NCI-H2029 (cell line): ENCODE results near the gene GRXCR1.

Experiments
- DNase-seq: peaks from one replicate; lab custom pipeline; 2025; lab: John Stamatoyannopoulos, UW

Gene GRXCR1

GRCh38 chr4:42892413-42892812 is at the start of gene GRXCR1:
Gene GRXCR1, plus strand, starts transcription at chr4:42892713. Its CDS starts 554 bp downstream, at chr4:42893267.
- no peak for DNase-seq

GRCh38 chr4:42843694-42844093 is 48.8 kb upstream of the GRXCR1 start:
- DNase-seq, result no peak

GRCh38 chr4:42844422-42845070 is 48.0 kb upstream of the GRXCR1 start:
- DNase-seq, result no peak

GRCh38 chr4:42845586-42845985 is 46.9 kb upstream of the GRXCR1 start:
- no peak for DNase-seq

GRCh38 chr4:42855779-42856178 is 36.7 kb upstream of the GRXCR1 start:
- no peak for DNase-seq

- peak; percentile 17 for DNase-seq
These were observed 26.8 kb upstream of the GRXCR1 start for GRCh38 chr4:42865572-42866189.

- DNase-seq, result no peak
These were observed 21.3 kb upstream of the GRXCR1 start for GRCh38 chr4:42871261-42871660.

- no peak for DNase-seq
These were observed 20.7 kb upstream of the GRXCR1 start for GRCh38 chr4:42871671-42872290.

GRCh38 chr4:42878863-42879262 is 13.7 kb upstream of the GRXCR1 start:
- no peak for DNase-seq

GRCh38 chr4:42881253-42881652 is 11.3 kb upstream of the GRXCR1 start:
- no peak for DNase-seq

- no peak for DNase-seq
These were observed 869 bp upstream of the GRXCR1 start for GRCh38 chr4:42891644-42892043.

- DNase-seq, result no peak
These were observed 2.9 kb downstream of the GRXCR1 start for GRCh38 chr4:42895452-42895851.

- no peak for DNase-seq
These were observed 12.5 kb downstream of the GRXCR1 start for GRCh38 chr4:42904986-42905385.

- DNase-seq, result no peak
These were observed 13.1 kb downstream of the GRXCR1 start for GRCh38 chr4:42905591-42905990.

GRCh38 chr4:42906341-42906740 is 13.8 kb downstream of the GRXCR1 start:
- DNase-seq, result no peak

GRCh38 chr4:42906891-42907759 is 14.6 kb downstream of the GRXCR1 start:
- no peak for DNase-seq

- DNase-seq, result no peak
These were observed 17.9 kb downstream of the GRXCR1 start for GRCh38 chr4:42910459-42910858.

GRCh38 chr4:42914937-42915336 is 22.4 kb downstream of the GRXCR1 start:
- DNase-seq, result no peak

GRCh38 chr4:42915484-42915883 is 23.0 kb downstream of the GRXCR1 start:
- no peak for DNase-seq

GRCh38 chr4:42917296-42917695 is 24.8 kb downstream of the GRXCR1 start:
- no peak for DNase-seq

GRCh38 chr4:42923431-42923830 is 30.9 kb downstream of the GRXCR1 start:
- DNase-seq, result no peak

- no peak for DNase-seq
These were observed 33.4 kb downstream of the GRXCR1 start for GRCh38 chr4:42925921-42926320.

- no peak for DNase-seq
These were observed 35.4 kb downstream of the GRXCR1 start for GRCh38 chr4:42927946-42928345.
